ENCODE results near the gene RRP1. TPM values are rescaled to one million over a fixed set of nuclear protein-coding genes. Genes with fewer than 3 reads are reported as not detected.
A peak's percentile ranks its signal among the peaks of the same experiment; 100 is the strongest.

Gene RRP1
- total and polyA plus RNA-seq, 2 of the 13 experiments (the other 11 are each of a cell fraction or from before 2014, with no cell fraction given): 20.1 to 35.1 TPM

DNA sequence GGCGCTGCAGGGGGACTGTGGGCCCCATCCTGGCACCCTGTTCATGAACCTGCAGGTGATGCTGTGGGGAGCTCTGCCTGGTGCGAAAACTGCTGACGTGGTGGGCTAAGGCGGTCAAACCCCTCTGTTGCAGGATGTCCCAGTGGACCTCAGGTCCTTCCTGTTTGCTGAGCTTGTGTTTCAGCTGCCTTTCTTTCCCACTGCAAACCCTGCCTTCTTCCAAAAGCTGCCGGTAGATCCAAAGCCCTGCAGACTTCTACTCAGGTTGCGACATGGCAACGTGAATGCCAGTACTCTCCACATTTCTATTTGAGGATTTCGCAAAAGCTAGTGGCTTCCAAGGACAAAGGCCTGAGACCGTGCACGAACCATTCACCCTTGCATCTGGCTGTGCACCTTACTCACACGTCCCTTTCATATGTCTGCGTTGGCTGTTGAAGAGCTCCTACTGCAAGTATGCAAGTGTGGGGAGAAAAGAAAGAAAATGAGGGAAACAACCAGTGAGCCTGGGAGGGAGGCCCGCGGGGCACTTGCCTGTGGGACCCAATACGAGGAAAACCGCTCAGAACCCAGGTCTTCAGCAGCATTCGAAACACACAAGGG lies 6.2 kb upstream of the RRP1 start (continued):
- TF ChIP-seq, protein P1, sequence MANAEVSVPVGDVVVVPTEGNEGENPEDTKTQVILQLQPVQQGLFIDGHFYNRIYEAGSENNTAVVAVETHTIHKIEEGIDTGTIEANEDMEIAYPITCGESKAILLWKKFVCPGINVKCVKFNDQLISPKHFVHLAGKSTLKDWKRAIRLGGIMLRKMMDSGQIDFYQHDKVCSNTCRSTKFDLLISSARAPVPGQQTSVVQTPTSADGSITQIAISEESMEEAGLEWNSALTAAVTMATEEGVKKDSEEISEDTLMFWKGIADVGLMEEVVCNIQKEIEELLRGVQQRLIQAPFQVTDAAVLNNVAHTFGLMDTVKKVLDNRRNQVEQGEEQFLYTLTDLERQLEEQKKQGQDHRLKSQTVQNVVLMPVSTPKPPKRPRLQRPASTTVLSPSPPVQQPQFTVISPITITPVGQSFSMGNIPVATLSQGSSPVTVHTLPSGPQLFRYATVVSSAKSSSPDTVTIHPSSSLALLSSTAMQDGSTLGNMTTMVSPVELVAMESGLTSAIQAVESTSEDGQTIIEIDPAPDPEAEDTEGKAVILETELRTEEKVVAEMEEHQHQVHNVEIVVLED (CRISPR knock-in tag; IDR thresholded peaks at IDR 0.05; ENCODE audit: borderline replicate concordance): peak; percentile 66; the same call in 1 of the 2 replicates
- TF ChIP-seq, protein P2, sequence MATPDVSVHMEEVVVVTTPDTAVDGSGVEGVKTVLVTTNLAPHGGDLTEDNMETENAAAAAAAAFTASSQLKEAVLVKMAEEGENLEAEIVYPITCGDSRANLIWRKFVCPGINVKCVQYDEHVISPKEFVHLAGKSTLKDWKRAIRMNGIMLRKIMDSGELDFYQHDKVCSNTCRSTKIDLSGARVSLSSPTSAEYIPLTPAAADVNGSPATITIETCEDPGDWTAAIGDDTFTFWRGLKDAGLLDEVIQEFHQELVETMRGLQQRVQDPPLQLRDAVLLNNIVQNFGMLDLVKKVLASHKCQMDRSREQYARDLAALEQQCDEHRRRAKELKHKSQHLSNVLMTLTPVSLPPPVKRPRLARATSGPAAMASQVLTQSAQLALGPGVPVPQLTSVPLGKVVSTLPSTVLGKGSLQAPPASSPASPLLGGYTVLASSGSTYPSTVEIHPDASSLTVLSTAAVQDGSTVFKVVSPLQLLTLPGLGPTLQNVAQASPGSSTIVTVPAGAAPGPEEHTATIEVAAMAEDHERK (CRISPR knock-in tag; IDR thresholded peaks at IDR 0.05; ENCODE audit: low read depth): no peak
- no peak for TF ChIP-seq SMARCE1 (IDR thresholded peaks at IDR 0.05; ENCODE audit: borderline replicate concordance)
- TF ChIP-seq, protein P3, sequence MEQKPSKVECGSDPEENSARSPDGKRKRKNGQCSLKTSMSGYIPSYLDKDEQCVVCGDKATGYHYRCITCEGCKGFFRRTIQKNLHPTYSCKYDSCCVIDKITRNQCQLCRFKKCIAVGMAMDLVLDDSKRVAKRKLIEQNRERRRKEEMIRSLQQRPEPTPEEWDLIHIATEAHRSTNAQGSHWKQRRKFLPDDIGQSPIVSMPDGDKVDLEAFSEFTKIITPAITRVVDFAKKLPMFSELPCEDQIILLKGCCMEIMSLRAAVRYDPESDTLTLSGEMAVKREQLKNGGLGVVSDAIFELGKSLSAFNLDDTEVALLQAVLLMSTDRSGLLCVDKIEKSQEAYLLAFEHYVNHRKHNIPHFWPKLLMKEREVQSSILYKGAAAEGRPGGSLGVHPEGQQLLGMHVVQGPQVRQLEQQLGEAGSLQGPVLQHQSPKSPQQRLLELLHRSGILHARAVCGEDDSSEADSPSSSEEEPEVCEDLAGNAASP (CRISPR knock-in tag; IDR thresholded peaks at IDR 0.05; ENCODE audit: borderline replicate concordance): peak; percentile 94
- TF ChIP-seq RFX3 (CRISPR knock-in tag; IDR thresholded peaks at IDR 0.05): no peak
- no peak for TF ChIP-seq RFX5 (IDR thresholded peaks at IDR 0.05; ENCODE audit: low read depth, low read length)
- no peak for TF ChIP-seq ZNF841 (CRISPR knock-in tag; IDR thresholded peaks at IDR 0.05; ENCODE audit: borderline replicate concordance)
- no peak for TF ChIP-seq RFXAP (CRISPR knock-in tag; IDR thresholded peaks at IDR 0.05; ENCODE audit: borderline replicate concordance)
- peak; percentile 61; the same call in 1 of the 2 replicates for TF ChIP-seq ZFP37 (CRISPR knock-in tag; IDR thresholded peaks at IDR 0.05; ENCODE audit: borderline replicate concordance)
- TF ChIP-seq ZNF646 (CRISPR knock-in tag; IDR thresholded peaks at IDR 0.05): no peak
- TF ChIP-seq ZNF609 (CRISPR knock-in tag; IDR thresholded peaks at IDR 0.05; ENCODE audit: borderline replicate concordance): peak; percentile 78; the same call in 1 of the 2 replicates
- TF ChIP-seq ZNF501 (CRISPR knock-in tag; IDR thresholded peaks at IDR 0.05): peak; percentile 92
